Esophagus muscularis mucosa (tissue), 4 donors: ENCODE results near the gene POLDIP3. TPM values are rescaled to one million over a fixed set of nuclear protein-coding genes. Genes with fewer than 3 reads are reported as not detected.
A peak's percentile ranks its signal among the peaks of the same experiment; 100 is the strongest.
"Not testable (repeated sequence)": the region's sequence is repeated elsewhere in the genome, so short reads cannot be mapped to it uniquely, and the experiment has no call there.

Source experiments
- DNase-seq: peaks from one replicate; pipeline ENCODE4 v3.0.0-alpha.2; 2017; ENCODE audit errors: extremely low spot score
- H3K27ac ChIP-seq, 4 donors: fragments of 200-600 bp; sonication (generic); replicated peaks in 1 of 4; 1 replicate in 3 of 4; 2 replicates in 1 of 4; pipeline ENCODE4 v1.5.1; 2016 to 2019; ENCODE audit warnings: mild to moderate bottlenecking in 1 of 4
- H3K27me3 ChIP-seq, 4 donors: fragments of 200-600 bp; sonication (generic); one replicate each; pipeline versions ENCODE4 v1.5.1 to v1.6.0; 2016 to 2019
- H3K36me3 ChIP-seq, 4 donors: fragments of 200-600 bp; sonication (generic); one replicate each; pipeline ENCODE4 v1.5.1; 2016 to 2019
- H3K4me1 ChIP-seq, 4 donors: fragments of 200-600 bp; sonication (generic); one replicate each; pipeline ENCODE4 v1.5.1; 2016 to 2019
- H3K4me3 ChIP-seq, 4 donors: fragments of 200-600 bp; sonication (generic); 1 replicate in 2 of 4; 2 replicates in 2 of 4; pipeline ENCODE4 v1.5.1; 2016 to 2019; ENCODE audit warnings: mild to moderate bottlenecking in 4 of 4, moderate library complexity in 1 of 4
- H3K9me3 ChIP-seq, 4 donors: fragments of 200-600 bp; sonication (generic); 1 replicate in 3 of 4; 2 replicates in 1 of 4; pipeline ENCODE4 v1.5.1; 2016 to 2019
- CTCF ChIP-seq, 3 experiments: fragments of 200-600 bp in 2 of 3; fragments of 450-650 bp in 1 of 3; sonication (generic) in 2 of 3; IDR thresholded peaks; one replicate each; pipeline ENCODE4 v1.5.1; 2017 to 2019; ENCODE audit warnings: antibody characterized with exemption in 3 of 3, mild to moderate bottlenecking in 2 of 3, moderate library complexity in 1 of 3
- EP300 ChIP-seq: sonication (generic); formaldehyde crosslinking; IDR thresholded peaks from one replicate; pipeline ENCODE4 v1.6.1; 2017; ENCODE audit warnings: antibody characterized with exemption
- POLR2A ChIP-seq: fragments of 450-650 bp; IDR thresholded peaks from one replicate; pipeline ENCODE4 v1.6.1; 2017; ENCODE audit warnings: antibody characterized with exemption, moderate library complexity, mild to moderate bottlenecking, low read depth
- POLR2AphosphoS5 ChIP-seq, 2 donors: sonication (generic); formaldehyde crosslinking; IDR thresholded peaks; one replicate each; pipeline ENCODE4 v1.6.1; 2017; ENCODE audit warnings: antibody characterized with exemption in 2 of 2
- WGBS: methylation state at CpG from one replicate; pipeline ENCODE4 v1.1.5; 2018; 5-methylcytosine and 5-hydroxymethylcytosine counted together
- intact Hi-C: fragments of 100-400 bp; cut with DNase I; formaldehyde crosslinking; loops from one replicate; pipeline ENCODE4 v1.15.1; 2023
- total RNA-seq, 4 donors: library from RNA; depleted of rRNA; stranded (reverse); fragments of >200 nt; gene quantifications; one replicate each; pipeline versions ENCODE4 v1.1.0 to v1.2.1, GENCODE V29; 2016

The POLDIP3 gene
- total RNA-seq, 4 donors from 2014 or later: 30.6 to 47.6 (median 39.6) TPM

GRCh38 chr22:42610186-42610585, 4.5 kb downstream of the POLDIP3 start:
- DNase-seq: no peak
- Histone ChIP-seq H3K27me3 (no peaks in the 10 kb centered on the region), H3K9me3 (no peaks in the 10 kb centered on the region), H3K36me3 (peaks cover 0 to 31% (median 21%) of the 10 kb centered on the region in 4 donors), H3K4me1 (peaks cover 62 to 83% (median 79%) of the 10 kb centered on the region in 4 donors), H3K4me3 (no peak overlapping the region), H3K27ac (peak overlapping the region; percentile 38 to 74 (median 58))
- no peak for TF ChIP-seq POLR2A
- TF ChIP-seq EP300: no peak
- TF ChIP-seq CTCF (IDR thresholded peaks at IDR 0.05): no peak
- TF ChIP-seq POLR2AphosphoS5 (IDR thresholded peaks at IDR 0.05): no peak
- intact Hi-C loops: no loop called here
- WGBS: 42% methylated on average over 5 of the region's 5 CpGs

- Histone ChIP-seq H3K27ac (peak overlapping the region; percentile 38 to 74 (median 58)), H3K4me3 (peak overlapping the region in 3 of 4 donors; percentile 10 to 34 (median 19)), H3K9me3 (no peaks in the 10 kb centered on the region), H3K4me1 (peaks cover 75 to 91% (median 89%) of the 10 kb centered on the region in 4 donors), H3K36me3 (peaks cover 0 to 35% (median 21%) of the 10 kb centered on the region in 4 donors), H3K27me3 (no peaks in the 10 kb centered on the region)
- intact Hi-C loops: no loop called here
- 47% methylated on average over 11 of the region's 11 CpGs for WGBS
- no peak for TF ChIP-seq POLR2AphosphoS5 (IDR thresholded peaks at IDR 0.05)
- TF ChIP-seq POLR2A: no peak
- no peak for TF ChIP-seq EP300
- TF ChIP-seq CTCF (IDR thresholded peaks at IDR 0.05): no peak
- DNase-seq: no peak
Observed at GRCh38 chr22:42608823-42609361, 5.8 kb downstream of the POLDIP3 start.

GRCh38 chr22:42608136-42608822, 6.4 kb downstream of the POLDIP3 start:
- 61% methylated on average over 11 of the region's 11 CpGs for WGBS
- no peak for DNase-seq
- Histone ChIP-seq H3K36me3 (peaks cover 0 to 35% (median 21%) of the 10 kb centered on the region in 4 donors), H3K4me1 (peaks cover 75 to 90% (median 88%) of the 10 kb centered on the region in 4 donors), H3K27me3 (no peaks in the 10 kb centered on the region), H3K9me3 (no peaks in the 10 kb centered on the region), H3K27ac (peak overlapping the region; percentile 38 to 74 (median 58)), H3K4me3 (peak overlapping the region in 2 of 4 donors; percentile 19 to 34)
- no peak for TF ChIP-seq CTCF (IDR thresholded peaks at IDR 0.05)
- no peak for TF ChIP-seq EP300
- no peak for TF ChIP-seq POLR2A
- TF ChIP-seq POLR2AphosphoS5 (IDR thresholded peaks at IDR 0.05): no peak
- intact Hi-C loops: no loop called here

- H3K4me3 ChIP-seq, H3K9me3 ChIP-seq, DNase-seq, intact Hi-C loops, H3K27me3 ChIP-seq: not testable (repeated sequence)
- H3K27ac ChIP-seq: peak overlapping the region in 3 of 4 donors; percentile 38 to 74 (median 50)
- WGBS: 81% methylated on average over 9 of the region's 31 CpGs
- peaks cover 69 to 85% (median 82%) of the 10 kb centered on the region in 4 donors for H3K4me1 ChIP-seq
- H3K36me3 ChIP-seq: peaks cover 4 to 39% (median 25%) of the 10 kb centered on the region in 4 donors
Observed at GRCh38 chr22:42607641-42608040, 7.0 kb downstream of the POLDIP3 start.

- no peak overlapping the region for H3K4me3 ChIP-seq
- peaks cover 37 to 53% (median 50%) of the 10 kb centered on the region in 4 donors for H3K4me1 ChIP-seq
- H3K9me3 ChIP-seq: no peaks in the 10 kb centered on the region
- no peaks in the 10 kb centered on the region for H3K27me3 ChIP-seq
- TF ChIP-seq POLR2AphosphoS5 (IDR thresholded peaks at IDR 0.05) (no peak), EP300 (no peak), CTCF (IDR thresholded peaks at IDR 0.05) (no peak), POLR2A (no peak)
- H3K36me3 ChIP-seq: peaks cover 32 to 63% (median 48%) of the 10 kb centered on the region in 4 donors
- no peak overlapping the region for H3K27ac ChIP-seq
- intact Hi-C loops: no loop called here
- DNase-seq: no peak
- WGBS: 40% methylated on average over 3 of the region's 3 CpGs
Observed at GRCh38 chr22:42604403-42604802, 10.3 kb downstream of the POLDIP3 start.
